Sigmoid colon (tissue), 3 donors: Measurements from ENCODE around the gene CFAP47.

Experiments used
- CTCF ChIP-seq, 4 experiments: fragments of 450-650 bp in 3 of 4; fragments of 200-600 bp in 1 of 4; IDR thresholded peaks; one replicate each; pipeline ENCODE4 v1.5.1; 2016 to 2019; ENCODE audit warnings: antibody characterized with exemption in 4 of 4, mild to moderate bottlenecking in 3 of 4, moderate library complexity in 2 of 4
- POLR2A ChIP-seq, 2 donors: fragments of 450-650 bp; IDR thresholded peaks; one replicate each; pipeline ENCODE4 v1.6.1; 2016; ENCODE audit warnings: antibody characterized with exemption in 2 of 2, mild to moderate bottlenecking in 2 of 2, moderate library complexity in 2 of 2

- TF ChIP-seq CTCF (IDR thresholded peaks at IDR 0.05), result no peak
- no peak for TF ChIP-seq POLR2A (IDR thresholded peaks at IDR 0.05)
These were observed 464.0 kb downstream of the CFAP47 start for GRCh38 chrX:36383495-36383894.
